ENCODE results near the gene SEMA6B. TPM values are rescaled to one million over a fixed set of nuclear protein-coding genes. Genes with fewer than 3 reads are reported as not detected.

SEMA6B gene
- total RNA-seq, 1 donor from 2014 or later: 9.5 TPM

DNA sequence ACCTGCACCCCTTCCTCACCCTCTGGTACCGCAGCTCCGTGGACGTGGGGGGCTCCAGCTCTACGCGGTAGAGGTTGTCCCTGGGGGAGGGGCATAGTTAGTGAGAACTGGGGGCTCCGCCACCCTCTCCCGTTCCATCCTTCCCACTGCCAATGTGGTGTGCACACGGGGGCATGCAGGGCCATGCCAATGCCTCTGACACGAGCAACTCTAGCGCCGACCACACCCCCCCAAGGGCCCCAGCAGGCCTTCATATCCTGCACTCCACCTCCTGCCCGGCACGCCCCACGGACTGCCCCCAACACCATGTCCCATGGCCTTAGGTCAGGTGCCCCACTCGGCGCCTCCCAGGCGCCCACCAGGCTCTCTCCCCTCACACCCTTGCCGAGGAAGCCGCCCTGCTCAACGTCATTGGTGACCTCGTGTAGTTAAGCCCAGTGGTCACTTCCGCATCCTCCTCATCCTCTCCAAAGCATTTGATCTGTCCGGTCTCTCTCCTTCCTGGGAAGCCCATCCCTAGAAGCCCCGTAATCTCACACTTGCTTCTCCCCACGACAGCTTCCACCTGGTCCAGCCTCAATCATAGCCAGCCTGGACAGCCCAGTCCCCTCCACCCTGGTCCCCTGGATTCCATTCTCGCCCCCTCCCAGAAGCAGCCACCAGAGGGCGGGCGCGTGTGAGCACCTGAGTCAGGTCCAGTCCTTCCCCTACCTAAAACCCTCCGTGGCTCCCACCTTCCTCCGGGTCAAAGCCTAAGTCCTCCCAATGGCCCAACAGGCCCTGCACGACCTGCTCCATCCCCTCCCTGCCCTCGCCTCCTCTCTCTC lies 2.1 kb downstream of the SEMA6B start:
- Mint-ChIP-seq H3K4me1 (ENCODE audit: unreplicated experiment) (no peaks in the 10 kb centered on the region), H3K27me3 (no peaks in the 10 kb centered on the region), H3K4me3 (no peak overlapping the region), H3K9me3 (no peaks in the 10 kb centered on the region), H3K27ac (no peak overlapping the region), H3K36me3 (no peaks in the 10 kb centered on the region)
- TF ChIP-seq, protein P1, sequence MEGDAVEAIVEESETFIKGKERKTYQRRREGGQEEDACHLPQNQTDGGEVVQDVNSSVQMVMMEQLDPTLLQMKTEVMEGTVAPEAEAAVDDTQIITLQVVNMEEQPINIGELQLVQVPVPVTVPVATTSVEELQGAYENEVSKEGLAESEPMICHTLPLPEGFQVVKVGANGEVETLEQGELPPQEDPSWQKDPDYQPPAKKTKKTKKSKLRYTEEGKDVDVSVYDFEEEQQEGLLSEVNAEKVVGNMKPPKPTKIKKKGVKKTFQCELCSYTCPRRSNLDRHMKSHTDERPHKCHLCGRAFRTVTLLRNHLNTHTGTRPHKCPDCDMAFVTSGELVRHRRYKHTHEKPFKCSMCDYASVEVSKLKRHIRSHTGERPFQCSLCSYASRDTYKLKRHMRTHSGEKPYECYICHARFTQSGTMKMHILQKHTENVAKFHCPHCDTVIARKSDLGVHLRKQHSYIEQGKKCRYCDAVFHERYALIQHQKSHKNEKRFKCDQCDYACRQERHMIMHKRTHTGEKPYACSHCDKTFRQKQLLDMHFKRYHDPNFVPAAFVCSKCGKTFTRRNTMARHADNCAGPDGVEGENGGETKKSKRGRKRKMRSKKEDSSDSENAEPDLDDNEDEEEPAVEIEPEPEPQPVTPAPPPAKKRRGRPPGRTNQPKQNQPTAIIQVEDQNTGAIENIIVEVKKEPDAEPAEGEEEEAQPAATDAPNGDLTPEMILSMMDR (conservative IDR thresholded peaks at IDR 0.05): no peak
- DNase-seq (ENCODE audit: extremely low spot score, unreplicated experiment): peak; percentile 66

DNA sequence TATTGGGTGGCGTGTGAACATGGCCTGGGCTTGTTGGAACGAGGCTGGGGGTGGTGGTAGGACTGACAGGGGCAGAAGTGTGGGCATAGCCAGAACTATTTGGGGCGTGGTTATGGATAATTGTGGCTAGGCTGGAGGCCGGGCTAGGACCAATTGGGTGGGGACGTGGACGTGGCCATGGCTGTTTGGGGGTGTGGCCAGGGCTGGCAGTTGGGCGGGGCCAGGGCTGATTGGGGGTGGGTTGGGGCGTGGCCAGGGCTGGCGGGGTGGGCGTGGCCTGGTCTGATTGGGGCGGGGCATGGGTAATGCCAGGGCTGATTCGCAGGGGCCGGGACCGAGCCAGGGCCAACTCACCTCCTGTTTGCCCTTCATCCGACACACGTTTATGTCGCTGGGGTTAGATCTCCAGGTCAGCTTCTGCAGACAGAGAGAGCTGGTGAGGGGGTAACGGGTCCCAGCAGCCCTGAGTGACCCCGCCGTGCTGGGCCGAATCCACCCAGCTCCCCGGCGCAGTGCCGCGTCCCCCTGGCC lies 2.8 kb downstream of the SEMA6B start:
- no peaks in the 10 kb centered on the region for H3K9me3 Mint-ChIP-seq
- TF ChIP-seq, protein P1 (conservative IDR thresholded peaks at IDR 0.05): no peak
- no peak for DNase-seq (ENCODE audit: extremely low spot score, unreplicated experiment)

DNA sequence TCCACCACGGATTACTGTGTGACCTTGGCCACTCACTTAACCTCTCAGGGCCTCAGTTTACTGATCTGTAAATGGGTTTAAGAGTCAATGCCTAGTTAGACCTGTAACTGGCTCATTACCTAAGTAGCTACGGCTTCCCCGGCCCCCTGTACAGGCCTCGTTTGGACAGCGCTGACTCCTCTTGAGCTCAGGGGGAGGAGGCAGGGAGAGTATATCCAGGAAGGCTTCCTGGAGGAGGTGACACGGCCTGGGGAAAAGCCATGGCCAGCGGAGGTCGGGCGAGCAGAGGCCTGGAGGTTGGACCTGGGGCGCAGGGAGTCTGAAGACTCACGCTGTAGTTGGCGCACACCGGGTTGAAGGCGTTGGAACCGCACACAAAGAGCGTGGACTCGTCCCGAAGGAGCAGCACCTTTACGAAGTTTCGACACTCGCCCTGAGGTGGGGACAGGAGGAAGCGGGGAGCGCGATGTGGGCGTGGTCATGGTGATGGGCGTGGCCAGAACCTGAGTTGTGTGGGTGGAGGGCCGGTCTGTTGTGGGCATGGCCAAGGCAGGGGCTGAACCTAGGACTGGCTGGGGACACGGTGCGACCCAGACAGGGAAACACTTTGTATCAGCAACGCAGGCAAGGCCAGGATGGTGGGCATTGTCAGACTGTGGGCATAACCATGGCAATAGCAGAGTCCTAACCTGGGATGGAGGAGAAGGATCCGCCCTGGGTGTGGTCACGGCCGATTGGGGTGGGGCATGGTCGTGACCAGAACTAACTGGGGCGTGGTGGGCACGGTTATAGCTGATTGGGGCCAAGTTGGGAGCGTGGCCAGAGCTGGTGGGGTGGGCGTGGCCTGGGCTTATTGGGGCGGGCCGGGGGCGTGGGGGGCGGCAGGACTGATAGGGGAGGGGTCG lies 3.6 kb downstream of the SEMA6B start:
- Mint-ChIP-seq H3K9me3 (no peaks in the 10 kb centered on the region), H3K27ac (no peak overlapping the region), H3K4me3 (no peak overlapping the region), H3K4me1 (ENCODE audit: unreplicated experiment) (no peaks in the 10 kb centered on the region), H3K27me3 (no peaks in the 10 kb centered on the region), H3K36me3 (no peaks in the 10 kb centered on the region)
- no peak for DNase-seq (ENCODE audit: extremely low spot score, unreplicated experiment)
- TF ChIP-seq, protein P1 (conservative IDR thresholded peaks at IDR 0.05): no peak

More for the DNA sequence above, 2.8 kb downstream of the SEMA6B start:
- H3K27me3 Mint-ChIP-seq: no peaks in the 10 kb centered on the region
- H3K4me3 Mint-ChIP-seq: no peak overlapping the region
- H3K27ac Mint-ChIP-seq: no peak overlapping the region
- H3K36me3 Mint-ChIP-seq: no peaks in the 10 kb centered on the region
- H3K4me1 Mint-ChIP-seq (ENCODE audit: unreplicated experiment): no peaks in the 10 kb centered on the region

DNA sequence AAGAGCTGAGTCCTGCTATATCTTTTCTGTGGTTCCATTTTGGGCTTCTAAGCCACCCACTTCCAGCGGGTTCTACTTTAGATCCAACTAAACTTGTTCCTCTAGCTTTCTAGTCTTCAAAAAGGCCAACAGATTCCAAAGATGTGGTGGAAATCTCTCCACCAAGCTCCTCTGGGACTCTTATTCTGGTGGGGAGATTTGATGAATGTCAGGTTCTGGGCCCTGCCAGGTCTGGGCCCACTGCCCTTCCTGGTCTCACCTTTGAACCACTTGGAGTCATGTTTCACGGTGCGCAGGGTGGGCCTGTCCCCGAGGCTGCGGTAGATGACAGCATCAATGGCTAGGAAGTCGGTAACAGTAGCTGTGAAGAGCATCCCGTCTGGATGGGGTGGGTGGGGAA lies 4.8 kb downstream of the SEMA6B start:
- Mint-ChIP-seq H3K4me1 (ENCODE audit: unreplicated experiment) (no peaks in the 10 kb centered on the region), H3K27ac (no peak overlapping the region), H3K27me3 (no peaks in the 10 kb centered on the region), H3K36me3 (no peaks in the 10 kb centered on the region), H3K9me3 (no peaks in the 10 kb centered on the region), H3K4me3 (no peak overlapping the region)
- DNase-seq (ENCODE audit: extremely low spot score, unreplicated experiment): no peak
- TF ChIP-seq, protein P1 (conservative IDR thresholded peaks at IDR 0.05): no peak

DNA sequence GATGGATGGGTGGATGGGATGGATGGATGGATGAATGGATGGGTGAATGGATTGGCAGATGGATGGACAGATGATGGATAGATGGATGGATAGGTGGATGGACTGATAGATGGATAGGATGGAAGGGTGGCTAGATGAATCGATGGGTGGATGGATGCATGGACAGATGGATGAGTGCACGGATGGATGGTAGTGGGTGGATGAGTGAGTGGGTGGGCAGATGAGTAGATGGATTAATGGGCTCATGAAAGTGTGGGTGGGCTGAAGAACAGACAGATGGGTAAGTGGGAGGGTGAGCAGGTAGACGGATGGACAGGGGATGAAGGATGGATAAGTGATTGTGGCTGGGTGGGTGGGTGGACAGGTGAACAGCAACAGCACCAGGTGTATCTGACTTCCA lies 5.7 kb downstream of the SEMA6B start:
- Mint-ChIP-seq H3K27ac (no peak overlapping the region), H3K4me1 (ENCODE audit: unreplicated experiment) (no peaks in the 10 kb centered on the region)
- no peak for DNase-seq (ENCODE audit: extremely low spot score, unreplicated experiment)

More for the DNA sequence above, 5.7 kb downstream of the SEMA6B start:
- Mint-ChIP-seq H3K27me3 (no peaks in the 10 kb centered on the region), H3K36me3 (no peaks in the 10 kb centered on the region), H3K9me3 (no peaks in the 10 kb centered on the region), H3K4me3 (no peak overlapping the region)
- TF ChIP-seq, protein P1 (conservative IDR thresholded peaks at IDR 0.05): no peak

All from type B pancreatic cell (in vitro differentiated cells).